GM12872 (cell line): Measurements from ENCODE around the gene MUC3A.

Source experiments
- CTCF ChIP-seq: IDR thresholded peaks from 3 replicates; pipeline ENCODE4 v1.5.1; 2011; ENCODE audit warnings: low read depth, mild to moderate bottlenecking, low read length, moderate library complexity; ENCODE audit not compliant: insufficient read depth

MUC3A gene

GRCh38 chr7:100965045-100965722, 15.8 kb downstream of the MUC3A start:
- TF ChIP-seq CTCF = no peak

GRCh38 chr7:100965723-100966541, 16.6 kb downstream of the MUC3A start:
- peak; percentile 89 for TF ChIP-seq CTCF

GRCh38 chr7:100966542-100967291, 17.4 kb downstream of the MUC3A start:
- no peak for TF ChIP-seq CTCF

DNA sequence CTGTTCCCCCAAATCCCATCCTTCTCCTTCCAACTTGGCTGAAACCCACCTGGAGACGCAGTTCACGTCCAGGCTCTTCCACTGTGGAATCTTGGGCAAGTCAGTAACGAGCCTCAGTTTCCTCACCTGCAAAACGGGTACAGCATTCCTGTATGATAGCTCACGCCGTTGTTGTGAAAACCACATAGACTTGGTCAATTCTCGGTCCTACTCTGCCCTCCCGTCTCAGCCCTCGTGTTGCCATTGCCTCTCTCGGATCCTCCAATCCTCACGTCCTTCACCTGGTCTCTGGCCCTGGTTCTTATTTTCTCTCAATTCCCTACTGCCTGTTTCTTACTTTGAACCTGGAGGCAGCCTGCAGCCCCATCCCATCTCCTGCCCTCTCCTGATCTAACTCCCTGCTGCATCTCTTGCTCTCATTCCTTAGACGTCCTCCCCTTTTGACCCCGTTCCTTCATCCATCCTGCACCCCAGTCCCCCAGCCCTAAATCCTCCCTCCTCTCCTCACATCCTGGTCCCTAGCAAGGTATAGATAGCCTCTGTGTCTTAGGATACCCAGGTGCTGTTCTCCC, 18.0 kb downstream of the MUC3A start:
- TF ChIP-seq CTCF = 0 out of 3 replicates have a peak, but pooled peaks have one; percentile 2

DNA sequence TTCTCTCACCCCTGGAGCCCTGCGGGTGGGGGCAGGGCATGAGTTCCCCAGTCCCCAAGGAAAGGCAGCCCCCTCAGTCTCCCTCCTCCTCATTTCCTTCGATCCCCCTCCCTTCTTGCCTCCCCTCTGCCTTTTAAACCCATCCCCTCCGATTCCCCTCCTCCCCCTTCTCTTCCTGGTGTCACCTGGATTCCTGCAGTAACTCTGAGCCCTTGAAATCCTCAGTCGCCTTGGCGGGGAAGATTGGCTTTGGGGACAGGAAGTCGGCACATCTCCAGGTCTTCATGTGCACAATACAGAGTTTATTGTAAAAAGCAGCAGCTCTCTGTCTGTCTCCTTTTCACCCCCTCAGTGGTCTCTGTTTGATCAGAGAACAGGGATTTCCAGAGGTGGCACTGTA, 18.7 kb downstream of the MUC3A start:
- no peak for TF ChIP-seq CTCF

DNA sequence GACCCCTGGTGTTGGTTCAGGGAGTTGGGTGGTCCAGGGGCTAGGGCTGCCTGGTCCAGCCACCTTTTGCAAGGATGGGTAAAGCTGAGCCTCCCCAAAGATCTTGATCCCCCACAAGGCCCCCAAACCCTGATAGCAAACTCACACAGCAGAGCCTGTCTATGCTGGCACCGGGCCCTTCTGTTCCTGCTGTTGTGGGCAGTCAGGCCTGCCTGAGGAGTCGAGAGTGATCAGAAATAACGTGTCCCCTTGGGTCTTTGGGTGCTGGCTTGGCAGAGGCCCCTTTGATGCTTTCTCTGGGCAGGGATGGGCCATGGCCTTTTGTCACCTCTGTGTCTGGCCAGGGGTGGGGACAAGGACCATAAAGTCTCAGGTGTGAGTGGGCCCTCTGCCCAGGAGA, 19.3 kb downstream of the MUC3A start:
- no peak for TF ChIP-seq CTCF

DNA sequence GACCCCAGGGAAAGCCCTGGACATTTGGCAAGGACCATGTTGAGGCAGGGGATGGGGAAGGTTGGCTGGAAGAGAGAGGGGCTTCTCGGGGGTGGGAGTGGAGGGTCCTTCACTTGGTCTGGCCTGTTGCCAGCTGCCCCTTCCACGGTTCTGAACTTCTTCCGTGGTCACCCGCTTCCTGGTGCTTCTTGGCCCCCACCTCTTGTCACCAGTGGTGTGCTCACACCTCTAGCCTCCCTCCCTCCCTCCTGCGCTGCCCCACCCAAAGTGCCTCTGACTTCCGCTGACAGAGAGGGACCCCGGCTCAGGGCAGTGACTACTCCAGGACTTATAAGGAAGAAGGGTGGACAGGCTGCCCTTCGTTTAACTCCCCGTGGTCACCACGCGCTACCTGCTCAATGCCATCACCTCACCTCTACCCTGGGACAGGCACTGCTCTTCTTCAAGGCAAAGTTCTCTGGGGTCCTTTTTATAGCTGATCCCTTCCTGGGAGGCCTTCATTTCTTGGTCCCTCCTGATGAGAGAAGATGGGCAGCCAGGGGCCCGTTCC, 19.8 kb downstream of the MUC3A start, which contains the start of gene MUC12:
TSS of gene MUC12 (plus strand) at position 500 of the 550 bp plus-strand sequence. CDS start 58 bp downstream, outside the sequence.
- TF ChIP-seq CTCF = no peak
